HG03571 (cell line): ENCODE data around the gene PRKCB.
"Not testable (repeated sequence)": the region's sequence is repeated elsewhere in the genome, so short reads cannot be mapped to it uniquely, and the experiment has no call there.

ENCODE experiments used
- ATAC-seq: cut with Tn5 transposase; IDR thresholded peaks from one replicate; pipeline ENCODE4 v1.9.1; 2021; ENCODE audit not compliant: unreplicated experiment

The PRKCB gene

DNA sequence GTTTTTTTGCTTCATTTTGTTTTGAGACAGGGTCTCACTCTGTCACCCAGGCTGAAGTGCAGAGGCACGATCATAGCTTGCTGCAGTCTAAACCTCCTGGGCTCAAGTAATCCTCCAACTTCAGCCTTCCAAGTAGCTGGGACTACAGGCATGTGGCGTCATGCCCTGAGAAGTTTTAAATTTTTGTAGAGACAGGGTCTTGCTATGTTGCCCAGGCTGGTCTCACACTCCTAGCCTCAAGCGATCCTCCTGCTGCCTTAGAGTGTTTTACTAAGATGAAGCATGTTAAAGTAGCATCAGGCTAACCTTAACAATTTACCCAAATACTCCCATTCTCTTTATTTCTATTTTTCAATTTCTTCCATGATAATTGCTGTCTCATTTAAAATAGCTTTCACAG, 371.1 kb downstream of the PRKCB start:
- no peak for ATAC-seq

DNA sequence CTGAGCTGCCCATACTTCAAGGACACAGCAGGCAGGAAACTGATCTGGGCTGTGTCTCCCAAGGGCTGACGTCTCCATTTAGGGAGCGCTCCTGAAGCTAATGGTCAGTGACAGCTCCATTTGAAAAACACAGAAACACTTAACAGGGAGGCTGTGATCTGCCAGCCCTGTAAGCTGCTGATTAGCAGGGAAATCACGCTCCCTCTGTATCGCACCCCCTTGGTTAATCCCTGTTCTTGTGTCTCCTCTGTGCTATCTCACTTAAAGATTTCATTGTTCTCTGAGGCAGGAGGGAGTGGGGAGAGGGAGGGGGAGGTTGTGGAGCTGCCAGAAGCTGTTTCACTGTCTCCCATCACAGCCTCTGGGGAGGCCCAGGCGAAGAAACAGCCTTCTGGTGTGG, 372.9 kb downstream of the PRKCB start:
- no peak for ATAC-seq

DNA sequence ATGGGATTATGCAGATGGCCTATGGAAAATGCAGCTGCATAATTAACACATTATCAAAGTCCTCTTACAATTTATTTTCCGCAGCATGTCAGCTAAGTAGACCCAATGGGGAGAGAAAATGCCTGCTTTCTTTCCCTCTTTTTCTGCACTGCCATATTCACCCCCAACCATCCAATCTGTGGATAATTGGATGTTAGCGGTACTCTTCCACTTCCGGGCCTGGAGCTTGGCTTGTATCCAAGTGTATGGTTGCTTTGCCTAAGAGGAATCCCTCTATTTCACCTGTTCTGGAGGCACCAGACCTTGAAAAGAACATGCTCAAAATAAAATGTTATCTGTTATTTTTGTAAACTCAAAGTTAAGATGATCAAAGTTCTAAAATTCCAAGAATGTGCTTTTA, 379.2 kb downstream of the PRKCB start:
- ATAC-seq: no peak

DNA sequence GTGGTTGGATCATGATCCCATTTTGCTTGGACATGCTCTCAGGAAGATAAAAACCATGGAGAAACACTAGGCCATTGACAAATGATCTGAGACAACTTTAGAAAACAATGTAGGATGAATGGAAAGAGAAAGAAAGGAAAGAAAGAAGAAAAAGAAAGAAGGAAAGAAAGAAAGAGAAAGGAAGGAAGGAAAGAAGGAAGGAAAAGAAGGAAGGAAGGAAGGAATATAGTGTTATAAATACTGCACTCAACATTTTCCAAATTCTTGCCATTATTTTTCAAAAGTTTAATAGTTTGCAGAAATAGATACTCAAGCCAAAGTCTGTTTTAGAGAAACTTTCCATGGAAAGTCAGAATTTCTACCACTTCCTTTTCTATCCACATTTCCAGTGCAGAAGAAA, 381.2 kb downstream of the PRKCB start:
- ATAC-seq: no peak

DNA sequence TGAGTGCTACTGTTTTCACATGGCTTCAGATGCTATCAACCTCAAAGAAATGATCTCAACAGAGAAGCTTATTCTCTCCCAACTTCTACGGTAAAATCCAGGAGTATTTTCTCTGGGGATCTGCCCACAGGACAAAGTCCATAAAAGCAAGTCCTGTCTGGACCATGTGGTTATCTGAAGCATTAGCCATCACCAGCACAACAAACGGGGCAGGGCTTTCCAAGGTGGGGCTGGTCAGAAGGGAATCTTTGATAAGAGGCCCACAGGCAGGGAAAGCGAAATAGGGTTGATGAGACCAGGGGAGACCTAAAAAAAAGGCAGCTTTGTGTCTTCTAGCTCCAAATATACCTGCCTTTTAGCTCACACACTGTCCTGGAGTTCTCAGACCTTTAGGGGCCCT, 381.7 kb downstream of the PRKCB start:
- no peak for ATAC-seq

DNA sequence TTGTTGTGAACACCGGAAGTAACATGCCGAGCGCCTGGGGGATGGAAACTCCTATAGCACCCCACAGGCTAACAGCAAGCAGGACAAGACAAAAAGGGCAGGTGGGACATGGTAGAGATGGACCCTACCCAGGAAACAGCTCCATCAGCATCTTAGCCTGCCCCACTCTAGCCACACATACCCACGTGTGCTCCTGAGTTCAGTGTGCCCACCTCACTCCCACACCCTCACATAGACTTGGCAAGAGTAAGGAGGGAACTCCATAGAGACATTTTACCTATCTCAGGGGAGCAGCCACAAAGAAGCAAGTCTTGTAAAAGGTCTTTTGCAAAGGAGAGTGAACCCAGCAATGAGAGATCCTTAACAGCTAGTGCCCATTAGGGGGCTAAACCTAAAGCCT, 382.5 kb downstream of the PRKCB start:
- no peak for ATAC-seq

DNA sequence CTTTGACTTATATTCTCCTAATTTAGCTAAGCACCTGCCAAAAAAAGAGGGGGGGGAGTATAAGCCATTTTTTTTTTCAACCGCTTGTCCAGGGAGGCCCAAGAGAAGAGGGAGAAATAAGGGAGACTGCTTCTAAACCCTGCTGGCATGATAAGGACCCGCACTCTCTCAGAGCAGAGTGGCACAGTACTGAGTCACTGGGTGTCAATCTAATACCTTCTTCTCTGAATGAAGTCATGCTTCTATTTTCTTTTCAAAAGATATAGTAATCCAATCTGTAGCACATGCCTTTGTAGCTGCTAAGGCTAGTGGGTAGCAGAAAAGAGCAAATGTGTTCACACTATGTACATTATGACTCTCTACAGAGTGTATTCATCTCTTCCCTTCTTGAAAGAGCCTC, 385.4 kb downstream of the PRKCB start:
- ATAC-seq: no peak

DNA sequence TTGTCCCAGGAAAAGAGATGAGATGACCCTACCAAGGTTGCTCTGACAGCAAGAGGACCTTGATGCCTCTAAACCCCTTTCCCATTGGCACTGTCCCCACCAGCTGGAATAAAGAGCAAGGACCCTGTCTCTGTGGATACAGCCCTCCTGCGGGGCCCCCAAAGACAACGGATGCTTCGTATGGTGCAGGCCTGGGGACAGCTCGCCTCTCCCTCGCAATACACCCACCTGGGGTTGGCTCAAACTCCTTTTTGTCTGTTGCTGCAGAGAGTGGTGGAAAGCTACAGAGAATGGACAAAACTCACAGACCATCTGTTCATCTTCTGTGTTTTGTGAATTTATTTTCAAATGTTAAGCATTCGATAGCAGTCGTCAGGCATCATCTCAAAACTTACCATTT, 392.7 kb downstream of the PRKCB start:
- no peak for ATAC-seq

DNA sequence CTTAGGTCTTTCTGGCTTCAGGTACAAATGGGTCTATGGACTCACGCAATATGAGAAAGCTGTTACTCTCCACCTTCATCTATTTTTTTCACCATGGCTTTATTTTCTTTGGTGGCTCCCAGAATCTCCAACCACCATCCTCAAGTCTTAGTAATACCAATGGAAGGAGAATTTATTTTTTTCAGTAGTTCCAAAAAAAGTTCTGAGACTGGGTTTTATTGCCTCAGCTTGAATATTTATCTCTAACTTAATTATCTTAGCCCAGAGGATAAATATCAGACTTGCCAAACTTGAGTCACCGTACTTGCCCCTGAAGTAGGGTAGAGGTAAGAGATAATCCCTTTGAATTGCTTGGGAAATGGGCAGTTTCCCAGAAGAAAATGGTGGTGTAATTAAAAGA, 397.2 kb downstream of the PRKCB start:
- ATAC-seq: no peak

DNA sequence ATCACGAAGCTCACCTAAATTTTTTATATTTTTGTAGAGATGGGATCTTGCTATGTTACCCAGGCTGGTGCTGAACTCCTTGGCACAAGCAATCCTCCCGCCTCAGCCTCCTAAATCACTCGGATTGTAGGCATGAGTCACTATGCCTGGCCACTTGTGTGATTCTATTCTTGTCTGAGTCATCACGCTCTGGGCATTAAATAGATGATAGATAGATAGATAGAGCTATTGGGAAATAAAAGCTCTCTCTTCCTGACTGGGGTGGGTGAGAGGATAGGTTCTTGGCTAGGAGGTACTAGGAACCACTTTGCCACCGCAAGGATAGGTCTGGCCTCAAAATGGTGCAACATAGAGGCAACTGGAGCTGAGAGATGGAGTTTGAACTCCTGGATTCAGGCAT, 399.0 kb downstream of the PRKCB start:
- ATAC-seq: no peak

DNA sequence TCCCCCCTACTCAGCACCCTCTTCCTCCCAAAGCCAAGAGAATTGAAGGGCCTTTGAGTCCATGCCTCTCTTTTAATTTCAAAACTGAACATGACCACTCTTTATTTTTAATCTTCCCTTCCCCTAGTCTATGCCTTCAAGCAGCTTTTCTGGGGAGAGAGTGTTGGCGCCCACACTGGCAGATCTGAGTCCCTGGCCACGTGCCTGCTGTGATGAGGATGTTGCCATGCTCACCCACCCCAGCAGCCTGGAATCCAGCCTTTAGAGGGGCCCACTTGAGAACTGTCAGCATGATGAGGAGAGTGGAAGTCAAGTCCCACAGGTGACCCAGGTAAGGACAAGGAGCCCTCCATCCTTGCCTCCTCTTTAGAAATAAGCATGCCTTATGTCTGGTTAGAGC, 400.0 kb downstream of the PRKCB start:
- no peak for ATAC-seq

DNA sequence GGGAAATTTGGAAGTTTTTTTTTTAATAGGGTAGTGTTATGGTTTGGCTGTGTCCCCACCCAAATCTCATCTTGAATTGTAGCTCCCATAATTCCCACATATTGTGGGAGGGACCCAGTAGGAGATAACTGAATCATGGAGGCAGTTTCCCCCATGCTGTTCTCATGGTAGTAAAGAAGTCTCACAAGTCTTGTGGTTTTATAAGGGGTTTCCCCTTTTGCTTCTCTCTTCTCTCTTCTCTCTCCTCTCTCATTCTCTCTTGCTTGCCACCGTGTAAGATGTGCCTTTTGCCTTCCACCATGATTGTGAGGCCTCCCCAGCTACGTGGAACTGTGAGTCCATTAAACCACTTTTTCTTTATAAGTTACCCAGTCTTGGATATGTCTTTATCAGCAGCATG, 403.1 kb downstream of the PRKCB start:
- not testable (repeated sequence) for ATAC-seq

DNA sequence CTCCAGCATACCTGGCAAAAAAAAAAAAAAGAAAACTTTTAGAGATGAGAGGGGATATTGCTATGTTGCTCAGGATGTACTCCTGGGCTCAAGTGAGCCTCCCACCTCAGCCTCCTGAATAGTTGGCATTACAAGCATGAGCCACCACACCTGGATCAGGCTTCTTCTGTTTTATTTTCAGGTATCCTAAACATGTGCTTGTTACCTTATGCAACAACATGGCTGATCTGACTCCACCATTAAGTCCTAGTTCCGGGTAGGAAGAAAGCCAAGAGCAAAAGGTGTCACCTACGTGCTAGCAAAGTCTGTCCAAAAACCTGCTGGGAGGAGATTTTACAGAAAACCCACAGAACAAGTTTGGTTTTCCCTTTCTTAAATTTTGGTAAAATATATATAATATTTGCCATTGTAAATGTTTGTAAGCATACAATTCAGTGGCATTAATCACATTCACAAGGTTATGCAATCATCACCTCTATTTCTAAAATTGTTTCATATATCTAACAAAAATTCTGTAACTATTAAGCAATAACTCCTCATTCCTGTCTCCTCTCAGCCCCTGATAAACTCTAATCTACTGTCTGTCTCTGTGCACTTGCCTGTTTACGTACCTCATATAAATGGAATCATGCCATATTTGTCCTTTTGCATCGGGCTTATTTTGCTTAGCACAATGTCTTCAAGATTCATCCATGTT, 411.3 kb downstream of the PRKCB start:
- no peak for ATAC-seq

DNA sequence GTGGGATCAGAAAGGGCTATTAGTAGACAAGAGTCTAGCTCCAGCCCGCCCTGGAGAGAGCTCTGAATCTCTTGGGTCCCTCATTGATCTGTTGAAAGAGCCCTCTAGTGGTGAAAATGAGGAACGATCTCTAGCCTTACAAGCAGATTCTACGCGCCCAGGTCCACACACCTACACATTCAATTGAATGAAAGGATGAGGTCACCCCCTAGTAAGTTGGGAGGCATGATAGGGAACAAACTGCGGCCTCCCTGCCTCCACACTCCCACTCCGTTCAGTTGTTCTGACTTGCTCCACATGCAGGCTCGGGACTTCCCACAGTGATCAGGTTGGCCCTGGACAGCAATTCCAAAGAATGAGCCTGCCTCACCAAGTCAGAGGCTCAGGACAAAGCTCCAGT, 417.4 kb downstream of the PRKCB start:
- no peak for ATAC-seq

DNA sequence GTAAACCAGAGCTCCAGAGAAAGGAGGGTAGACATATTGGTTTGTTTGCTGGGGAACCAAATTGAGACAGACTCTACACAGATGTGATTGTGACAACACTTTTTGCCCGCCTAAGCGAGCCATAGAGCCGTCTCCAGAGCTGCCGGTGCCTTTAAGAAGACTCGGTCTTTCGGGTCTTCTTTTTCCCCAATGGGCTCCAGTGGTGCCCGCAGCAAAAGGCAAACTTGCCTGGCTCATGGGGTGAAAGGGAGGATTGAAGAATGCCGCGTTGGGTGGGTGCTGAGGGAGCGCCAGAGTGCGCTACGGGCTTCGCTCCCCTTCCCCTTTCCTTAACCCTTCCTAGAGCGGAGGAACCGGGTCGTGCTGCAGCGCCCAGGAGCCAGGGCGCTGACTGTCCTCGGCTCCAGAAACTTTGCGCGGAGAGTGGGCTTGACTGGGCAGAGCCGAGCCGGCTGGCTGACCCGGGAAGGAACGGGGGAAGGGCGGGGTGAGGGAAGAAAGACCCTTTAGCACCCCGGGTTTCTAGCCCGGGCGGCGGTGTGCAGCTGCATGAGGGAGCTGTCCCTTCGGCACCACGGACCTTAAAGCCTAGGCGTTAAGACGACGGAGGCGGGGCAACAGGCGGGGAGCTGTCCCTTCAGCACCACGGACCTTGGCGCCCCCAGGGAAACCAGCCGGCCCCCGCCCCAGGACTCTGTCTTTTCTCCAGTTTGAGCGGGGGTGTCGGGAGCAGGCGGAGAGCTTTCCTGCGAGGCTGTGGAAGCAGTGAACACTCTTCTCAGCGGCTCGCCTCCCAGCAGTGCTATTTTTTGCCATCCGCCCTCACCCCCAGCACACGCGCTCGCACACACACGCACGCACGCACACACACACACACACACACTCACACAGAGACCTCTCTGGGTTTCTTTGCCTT, 419.9 kb downstream of the PRKCB start, which contains the start of gene CACNG3:
TSS of gene CACNG3 (plus strand) at position 880 of the 916 bp plus-strand sequence. CDS start 420 bp downstream, outside the sequence.
- ATAC-seq: no peak

DNA sequence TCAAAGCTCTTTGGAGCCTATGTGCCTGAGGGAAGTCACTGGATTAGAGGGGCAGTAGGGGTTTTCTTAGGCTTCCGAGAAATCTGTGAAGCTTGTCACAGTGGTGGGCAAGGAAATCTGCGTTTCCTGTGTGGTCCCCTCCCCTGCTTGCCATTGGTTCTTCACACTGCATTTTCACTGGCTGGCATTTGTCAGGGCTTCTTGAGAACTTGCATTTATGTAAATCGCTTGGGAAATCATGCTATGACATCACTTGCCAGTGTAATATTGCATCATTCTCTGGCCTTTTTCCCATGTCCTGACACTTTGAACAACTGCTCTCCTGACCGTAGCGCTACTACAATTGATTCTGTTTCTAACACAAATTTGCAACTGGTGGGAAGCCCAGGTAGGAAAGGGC, 422.2 kb downstream of the PRKCB start:
- ATAC-seq: no peak

DNA sequence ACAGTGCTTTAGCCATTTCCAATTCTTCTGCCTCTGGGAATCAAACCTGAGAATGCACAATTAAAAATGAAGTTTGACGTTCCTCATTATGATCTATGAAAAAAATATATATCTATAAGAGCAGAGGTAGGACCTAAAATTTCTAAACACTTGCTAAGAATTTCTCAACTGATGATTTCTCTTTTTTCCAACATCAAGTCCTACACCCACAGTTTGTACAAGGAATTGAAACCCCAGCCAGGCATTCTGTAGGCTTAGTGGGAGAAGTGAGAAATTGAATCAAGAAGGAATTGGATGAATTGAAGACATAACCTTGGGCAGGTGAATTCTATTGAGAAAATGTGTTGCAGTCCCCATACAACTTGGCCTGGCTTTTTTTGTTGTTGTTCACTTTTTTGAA, 423.0 kb downstream of the PRKCB start:
- no peak for ATAC-seq

DNA sequence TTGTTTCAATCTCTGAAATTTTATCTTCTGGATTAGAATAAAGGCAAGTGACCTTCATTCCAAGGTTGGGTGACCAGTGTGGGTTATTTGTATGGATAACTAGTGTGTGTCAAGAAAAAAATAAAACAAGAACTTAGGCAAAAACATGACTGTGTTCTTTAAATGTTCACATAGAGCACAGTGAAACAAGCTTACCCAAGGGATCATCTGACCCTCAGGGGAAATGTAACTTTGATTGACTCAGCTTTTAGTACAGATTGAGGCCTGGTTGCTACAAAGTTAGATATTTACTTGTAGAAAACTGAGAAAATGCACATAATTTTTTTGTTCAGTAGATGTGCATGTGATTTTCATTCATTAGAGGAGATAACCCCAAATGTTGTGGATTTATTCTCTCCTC, 427.0 kb downstream of the PRKCB start:
- ATAC-seq: no peak
